ENCODE measurements around the gene PTPRR. TPM values are rescaled to one million over a fixed set of nuclear protein-coding genes. Genes with fewer than 3 reads are reported as not detected.

PTPRR gene
- total RNA-seq, 1 donor from 2014 or later = not detected

DNA sequence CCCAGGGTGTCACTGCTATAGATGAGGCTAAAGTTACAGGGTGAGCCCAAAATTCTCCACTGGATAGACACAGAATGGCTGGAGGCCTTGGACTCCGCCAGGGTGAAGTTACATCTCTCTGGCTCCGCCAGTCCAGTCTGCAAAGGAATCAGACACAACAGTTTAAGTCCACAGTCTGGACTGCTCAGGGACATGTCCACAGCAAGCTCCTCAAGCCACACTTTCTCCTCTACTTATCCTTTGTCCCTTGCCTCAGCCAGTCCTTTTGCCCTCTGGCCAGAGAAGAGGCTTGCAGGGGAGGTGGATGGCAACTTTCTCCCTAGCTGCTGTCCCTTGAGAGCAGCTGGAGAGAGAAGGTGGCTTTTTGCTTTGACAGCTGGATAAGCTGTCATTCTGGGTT is 311.3 kb downstream of the PTPRR start:
- intact Hi-C loops (cut with micrococcal nuclease) = no loop called here

DNA sequence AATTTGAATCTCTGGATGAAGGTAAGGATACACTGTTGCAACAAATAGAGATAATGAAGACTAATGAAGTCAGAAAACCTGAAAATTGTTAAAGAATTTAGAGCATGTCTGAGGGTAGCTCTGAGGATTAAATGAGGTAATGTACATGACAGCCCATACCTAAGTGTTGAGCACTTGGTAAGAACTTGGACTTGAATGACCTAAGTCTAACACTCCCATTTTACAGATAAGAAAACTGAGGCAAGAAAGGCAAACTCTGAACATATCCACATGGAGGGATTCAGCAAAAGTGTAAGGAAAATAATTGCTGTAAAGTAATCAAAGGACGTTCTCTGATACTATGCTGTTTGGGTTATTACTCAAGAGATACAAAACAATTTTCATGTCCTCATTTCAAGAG is 312.4 kb downstream of the PTPRR start:
- intact Hi-C loops (cut with micrococcal nuclease) = no loop called here

DNA sequence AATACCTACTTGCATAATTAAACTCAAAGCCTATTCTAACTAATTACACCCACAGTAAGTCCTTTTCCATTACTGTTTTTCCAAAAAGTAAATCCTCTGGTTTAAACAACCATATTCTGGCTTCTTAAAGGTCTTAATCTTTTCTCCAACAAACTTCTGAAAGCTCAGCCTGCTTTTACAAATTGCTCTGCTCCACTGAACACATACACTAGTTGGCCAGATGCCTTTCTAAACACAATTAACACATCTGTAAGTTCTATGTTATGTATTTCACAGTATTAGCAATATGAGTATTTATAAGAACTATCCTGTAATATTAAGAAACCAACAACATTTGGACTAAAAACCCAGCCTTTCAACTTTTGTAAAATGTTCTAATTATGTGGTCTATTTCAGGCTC is 313.4 kb downstream of the PTPRR start:
- intact Hi-C loops (cut with micrococcal nuclease) = no loop called here

DNA sequence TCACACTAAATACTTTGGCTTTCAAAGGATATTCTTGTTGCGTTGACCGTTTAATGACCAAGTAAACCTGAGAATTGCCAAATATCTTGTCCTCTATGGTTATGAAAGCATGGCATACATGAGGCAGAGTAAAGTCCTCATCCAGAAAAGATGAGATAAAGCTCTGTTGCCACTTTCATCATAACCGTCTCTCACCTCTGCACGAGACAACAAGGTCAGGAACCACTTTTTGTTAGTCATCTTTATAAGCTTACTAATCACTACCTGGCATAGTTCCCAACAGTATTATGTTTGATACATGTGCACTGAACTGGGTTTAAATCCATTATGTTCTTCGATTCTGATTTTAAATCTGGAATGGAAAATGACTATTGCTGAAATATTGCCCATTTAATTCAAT is 314.6 kb downstream of the PTPRR start:
- intact Hi-C loops (cut with micrococcal nuclease) = no loop called here

DNA sequence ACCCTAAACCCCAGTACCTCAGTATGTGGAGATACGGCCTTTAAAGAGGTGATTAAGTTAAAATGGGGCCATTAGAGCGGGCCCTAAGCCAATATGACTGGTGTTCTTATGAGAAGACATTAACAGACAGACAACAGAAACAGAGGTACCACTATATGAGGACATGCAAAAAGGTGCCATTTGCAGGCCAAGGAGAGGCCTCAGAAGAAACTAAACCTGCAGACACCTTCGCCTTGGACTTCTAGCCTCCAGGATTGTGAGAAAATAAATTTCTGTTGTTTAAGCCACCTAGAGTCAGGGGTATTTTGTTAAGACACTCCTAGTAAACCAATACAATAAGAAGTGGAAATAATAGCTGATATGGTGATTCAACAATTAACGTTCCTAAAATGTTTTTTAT is 315.9 kb downstream of the PTPRR start:
- intact Hi-C loops (cut with micrococcal nuclease) = no loop called here

DNA sequence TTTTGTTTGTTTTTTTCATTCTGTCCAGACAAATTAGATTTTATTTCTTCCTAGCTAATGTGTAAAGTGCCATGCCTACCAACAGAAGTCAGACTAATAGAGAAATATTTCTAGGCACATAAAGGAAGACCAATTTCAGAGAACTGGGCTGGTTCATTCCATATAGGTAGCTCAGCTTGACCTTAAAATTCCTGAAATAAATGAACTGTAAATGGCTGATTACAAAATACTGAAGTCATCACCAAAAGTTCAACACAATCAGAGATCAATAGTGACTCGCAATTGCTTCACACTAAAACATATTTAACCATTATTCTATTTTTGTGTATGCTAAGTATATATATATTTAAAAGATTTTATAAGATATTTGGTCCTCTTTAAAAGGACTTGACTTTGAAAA is 317.5 kb downstream of the PTPRR start:
- intact Hi-C loops (cut with micrococcal nuclease) = no loop called here

DNA sequence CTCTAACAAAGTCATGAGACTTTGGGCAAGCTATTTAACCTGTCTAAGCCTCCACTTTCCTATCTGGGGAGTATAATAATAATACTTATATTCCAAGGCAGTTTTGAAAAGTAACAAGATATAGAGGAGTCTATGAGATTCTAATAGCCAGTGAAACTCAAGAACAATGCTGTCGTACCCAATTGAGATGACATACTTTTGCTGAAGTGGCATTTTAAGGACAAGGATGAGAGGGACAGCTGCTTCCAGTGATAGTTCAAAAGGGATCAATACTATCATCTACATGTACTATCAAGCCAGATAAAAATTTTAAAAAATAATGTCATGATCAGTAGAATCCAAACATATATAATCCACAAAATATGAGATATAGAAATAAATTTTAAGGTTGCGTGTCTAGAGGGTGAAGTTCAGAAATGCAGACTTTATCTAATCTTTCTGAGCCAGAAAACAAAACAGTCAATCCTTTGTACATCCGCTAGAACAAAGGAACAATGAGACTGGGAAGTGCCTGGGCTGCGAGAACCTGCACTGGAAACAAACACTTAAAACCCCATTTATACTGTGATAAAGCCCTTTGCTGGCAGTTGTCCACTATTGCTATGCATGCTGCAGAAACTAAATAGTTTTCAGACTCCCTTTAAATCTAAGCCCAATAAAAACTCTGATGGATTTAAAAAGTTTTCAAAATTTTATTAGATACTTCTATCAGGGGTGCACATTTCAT is 321.9 kb downstream of the PTPRR start:
- intact Hi-C loops (cut with micrococcal nuclease) = no loop called here

DNA sequence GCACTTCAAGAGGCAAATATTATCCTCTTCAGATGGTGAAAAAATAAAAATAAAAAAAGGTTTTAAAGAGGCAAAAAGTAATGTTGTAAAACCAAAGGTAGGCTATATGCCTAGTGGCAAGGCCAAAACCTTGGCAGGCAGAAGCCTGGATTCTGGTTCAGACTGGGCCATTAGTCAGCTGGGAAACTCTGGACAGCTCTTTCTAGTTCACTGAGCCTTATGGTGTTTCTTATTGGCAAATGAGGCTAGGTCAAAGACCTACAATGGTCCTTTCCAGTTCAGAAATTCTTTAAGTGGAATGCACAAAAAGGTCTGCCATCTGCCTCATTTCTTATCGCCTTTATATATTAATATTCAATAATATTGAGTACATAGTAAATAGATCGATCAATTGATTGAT is 327.9 kb downstream of the PTPRR start:
- intact Hi-C loops (cut with micrococcal nuclease) = no loop called here

DNA sequence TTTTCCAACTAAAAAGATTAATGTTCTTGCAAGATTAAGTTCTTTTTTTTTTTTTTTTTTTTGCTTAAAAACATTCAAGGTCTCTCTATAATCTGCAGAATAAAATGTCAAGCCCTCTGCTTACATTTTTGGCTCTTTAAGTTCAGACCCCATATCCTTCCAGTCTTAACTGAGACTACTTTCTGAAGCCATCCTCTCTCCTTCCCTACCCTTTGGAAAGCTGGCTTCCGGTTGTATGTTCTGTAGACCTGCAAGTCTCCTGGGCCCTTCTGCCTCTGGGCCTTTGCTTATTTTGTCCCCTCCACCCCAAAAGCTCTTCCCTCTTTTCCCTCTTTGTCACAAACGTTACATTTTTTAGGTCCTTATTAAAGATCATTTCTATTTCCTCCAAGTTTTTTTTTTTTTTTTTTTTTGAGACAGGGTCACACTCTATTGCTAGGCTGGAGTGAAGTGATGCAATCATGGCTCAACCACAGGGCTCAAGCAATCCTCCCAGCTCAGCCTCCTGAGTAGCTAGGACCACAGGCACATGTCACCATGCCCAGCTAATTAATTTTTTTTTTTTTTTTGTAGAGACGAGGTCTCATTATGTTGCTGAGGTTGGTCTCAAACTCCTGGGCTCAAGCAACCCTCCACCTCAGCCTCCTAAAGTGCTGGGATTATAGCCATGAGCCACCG is 329.9 kb downstream of the PTPRR start:
- intact Hi-C loops (cut with micrococcal nuclease) = loop anchor here (1.0 kb wide), 2 partner anchors 130 to 140 kb away; no protein-coding TSS in a partner anchor

DNA sequence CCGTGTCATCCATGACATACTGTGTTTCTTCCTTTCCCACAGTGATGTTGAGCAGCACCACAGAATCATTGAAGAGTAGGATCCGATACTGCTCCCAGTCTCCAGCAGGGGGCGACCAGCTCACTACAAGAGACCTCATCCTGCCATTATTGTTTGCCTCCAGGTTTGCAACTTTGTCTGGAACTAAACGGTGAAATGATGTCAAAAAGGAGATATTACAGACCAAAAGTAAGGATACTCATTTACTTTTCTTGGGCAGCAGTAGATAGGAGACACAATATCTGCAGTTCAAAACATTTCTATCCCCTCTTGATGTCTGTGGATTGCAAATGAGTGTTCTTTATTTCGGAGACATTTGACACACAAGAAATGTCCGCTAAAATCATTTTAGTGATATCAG is 330.5 kb downstream of the PTPRR start:
- intact Hi-C loops (cut with micrococcal nuclease) = loop anchor here (1.0 kb wide), 2 partner anchors 130 to 140 kb away; no protein-coding TSS in a partner anchor

Other genes with a start within 250 kb of the PTPRR start
- gene TSPAN8, start 237.3 kb upstream of the PTPRR start, total RNA-seq = not detected in 2 replicates